CD4-positive, alpha-beta T cell (primary cell): ENCODE measurements around the gene PSMD2. TPM values are rescaled to one million over a fixed set of nuclear protein-coding genes. Genes with fewer than 3 reads are reported as not detected.

Experiments
- ATAC-seq: fragments of 200-7000 bp; cut with Tn5 transposase; one replicate; pipeline ENCODE4 v1.10.0; 2022; ENCODE audit warnings: mild to moderate bottlenecking; ENCODE audit not compliant: poor library complexity
- CTCF ChIA-PET: fragments of 350-600 bp; sonication (Branson Sonifier 250); formaldehyde crosslinking; loops from one replicate; lab custom pipeline; 2021; ENCODE audit warnings: antibody characterized with exemption, inconsistent platforms; lab: Charles Lee
- POLR2A ChIA-PET: fragments of 350-600 bp; sonication (Branson Sonifier 250); formaldehyde crosslinking; loops from one replicate; lab custom pipeline; 2021; ENCODE audit warnings: antibody characterized with exemption, inconsistent platforms; lab: Charles Lee
- DNase-seq, 14 experiments: peaks; one replicate each; pipeline ENCODE4 v3.0.0-alpha.2; 2013 to 2020; ENCODE audit warnings: mixed read lengths in 2 of 14
- H3K27ac ChIP-seq, 2 donors: one replicate each; pipeline versions ENCODE4 v1.5.1 to v1.7.0; 2013; ENCODE audit warnings: low read length in 2 of 2, low read depth in 1 of 2, mild to moderate bottlenecking in 1 of 2
- H3K27me3 ChIP-seq, 2 experiments: 1 replicate in 1 of 2; 2 replicates in 1 of 2; pipeline versions ENCODE4 v1.6.1 to v1.7.0; 2013; ENCODE audit warnings: low read length in 2 of 2, control low read depth in 1 of 2, mild to moderate bottlenecking in 1 of 2, moderate library complexity in 1 of 2; ENCODE audit not compliant: insufficient read depth in 2 of 2, control insufficient read depth in 1 of 2
- H3K36me3 ChIP-seq: one replicate; pipeline ENCODE4 v1.6.1; 2013; ENCODE audit warnings: low read length, control low read depth; ENCODE audit not compliant: insufficient read depth
- H3K4me1 ChIP-seq: one replicate; pipeline ENCODE4 v1.6.1; 2013; ENCODE audit warnings: low read length, control low read depth; ENCODE audit not compliant: insufficient read depth
- H3K4me3 ChIP-seq: one replicate; pipeline ENCODE4 v1.5.1; 2013; ENCODE audit warnings: mild to moderate bottlenecking, low read length, moderate library complexity
- H3K9me3 ChIP-seq, 2 experiments: 1 replicate in 1 of 2; 2 replicates in 1 of 2; pipeline versions ENCODE4 v1.6.1 to v1.7.0; 2013; ENCODE audit warnings: low read length in 2 of 2, mild to moderate bottlenecking in 2 of 2, control low read depth in 1 of 2, moderate library complexity in 1 of 2; ENCODE audit not compliant: control insufficient read depth in 1 of 2, insufficient read depth in 1 of 2
- H3K27ac Mint-ChIP-seq: one replicate; pipeline ENCODE4 v1.8.0; 2020; ENCODE audit warnings: mixed read lengths
- H3K27me3 Mint-ChIP-seq: one replicate; pipeline ENCODE4 v1.8.0; 2021; ENCODE audit warnings: mixed read lengths
- H3K36me3 Mint-ChIP-seq: one replicate; pipeline ENCODE4 v1.8.0; 2021; ENCODE audit warnings: low read depth, mixed read lengths
- H3K4me1 Mint-ChIP-seq: one replicate; pipeline ENCODE4 v1.8.0; 2021; ENCODE audit warnings: low read depth, mixed read lengths
- H3K4me3 Mint-ChIP-seq: one replicate; pipeline ENCODE4 v1.8.0; 2020; ENCODE audit warnings: mild to moderate bottlenecking, mixed read lengths
- H3K9me3 Mint-ChIP-seq: one replicate; pipeline ENCODE4 v1.8.0; 2020; ENCODE audit warnings: mixed read lengths
- intact Hi-C, 2 experiments: fragments of 100-400 bp; cut with DNase I in 1 of 2; cut with micrococcal nuclease in 1 of 2; formaldehyde crosslinking; loops; one replicate each; pipeline versions ENCODE4 v1.15.1 to v1.9.0; 2023 to 2025; cut with DNase I, micrococcal nuclease
- total RNA-seq, 174 experiments: library from RNA in 2 of 174; stranded (reverse) in 2 of 174; gene quantifications; one replicate each; pipeline ENCODE4 v1.2.3 and lab custom pipeline; 2021 to 2026
- TF ChIP-seq, protein P1 (sequence below): fragments of 200-600 bp; IDR thresholded peaks from one replicate; pipeline ENCODE4 v1.8.0; 2022; ENCODE audit warnings: antibody characterized with exemption, mild to moderate bottlenecking

The PSMD2 gene
- total RNA-seq, 2 experiments from 2014 or later = 159 TPM

DNA sequence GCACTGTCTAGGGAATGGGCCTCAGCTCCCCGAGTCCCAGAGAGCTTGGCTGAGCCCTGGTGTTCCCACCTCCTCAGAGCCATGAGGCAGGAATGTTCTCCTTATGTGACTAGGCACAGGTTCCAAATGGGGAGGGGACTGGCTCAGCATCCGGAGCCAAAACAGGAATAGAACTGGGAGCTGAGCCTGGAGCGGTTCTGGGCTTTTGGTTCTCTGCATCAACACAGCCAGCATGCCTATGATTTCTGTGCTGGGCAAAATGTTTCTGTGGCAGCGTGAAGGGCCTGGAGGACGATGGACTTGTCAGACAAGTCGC lies 38.3 kb downstream of the PSMD2 start, which contains the start of gene FAM131A:
TSS of gene FAM131A (plus strand) at position 202 of the 316 bp plus-strand sequence. CDS start at position 233, 31 bp downstream.
- peak within 1 kb of the TSS; percentile 95 for H3K4me3 Mint-ChIP-seq
- peaks cover 34% of the 10 kb centered on the region for H3K36me3 ChIP-seq
- H3K27ac ChIP-seq = no peak within 1 kb of the TSS
- H3K9me3 Mint-ChIP-seq = no peaks in the 10 kb centered on the region
- ChIA-PET CTCF (interaction anchor here (1.3 kb wide), 1 partner anchor 17 kb away, joined by 3 read pairs; no protein-coding TSS in a partner anchor), POLR2A (interaction anchor here (0.7 to 1.9 kb wide), 4 partner anchors 9 to 88 kb away, joined by 3 to 6 read pairs (median 4); partner anchors contain the start of genes CLCN2, EEF1AKMT4 and POLR2H)
- no peaks in the 10 kb centered on the region for H3K27me3 Mint-ChIP-seq
- ATAC-seq (no peak), DNase-seq (no peak)
- intact Hi-C loops = loop anchor here in 1 of 2 experiments (2.0 kb wide), 1 partner anchor 23 kb away; the partner anchor contains the start of genes CLCN2 and POLR2H
- H3K27ac Mint-ChIP-seq = peak within 1 kb of the TSS; percentile 97
- no peaks in the 10 kb centered on the region for H3K9me3 ChIP-seq
- peak within 1 kb of the TSS; percentile 64 for H3K4me3 ChIP-seq
- H3K36me3 Mint-ChIP-seq = peaks cover 37% of the 10 kb centered on the region
- H3K4me1 ChIP-seq = peaks cover 38% of the 10 kb centered on the region
- TF ChIP-seq, protein P1, sequence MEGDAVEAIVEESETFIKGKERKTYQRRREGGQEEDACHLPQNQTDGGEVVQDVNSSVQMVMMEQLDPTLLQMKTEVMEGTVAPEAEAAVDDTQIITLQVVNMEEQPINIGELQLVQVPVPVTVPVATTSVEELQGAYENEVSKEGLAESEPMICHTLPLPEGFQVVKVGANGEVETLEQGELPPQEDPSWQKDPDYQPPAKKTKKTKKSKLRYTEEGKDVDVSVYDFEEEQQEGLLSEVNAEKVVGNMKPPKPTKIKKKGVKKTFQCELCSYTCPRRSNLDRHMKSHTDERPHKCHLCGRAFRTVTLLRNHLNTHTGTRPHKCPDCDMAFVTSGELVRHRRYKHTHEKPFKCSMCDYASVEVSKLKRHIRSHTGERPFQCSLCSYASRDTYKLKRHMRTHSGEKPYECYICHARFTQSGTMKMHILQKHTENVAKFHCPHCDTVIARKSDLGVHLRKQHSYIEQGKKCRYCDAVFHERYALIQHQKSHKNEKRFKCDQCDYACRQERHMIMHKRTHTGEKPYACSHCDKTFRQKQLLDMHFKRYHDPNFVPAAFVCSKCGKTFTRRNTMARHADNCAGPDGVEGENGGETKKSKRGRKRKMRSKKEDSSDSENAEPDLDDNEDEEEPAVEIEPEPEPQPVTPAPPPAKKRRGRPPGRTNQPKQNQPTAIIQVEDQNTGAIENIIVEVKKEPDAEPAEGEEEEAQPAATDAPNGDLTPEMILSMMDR = no peak
- peaks cover 34% of the 10 kb centered on the region for H3K4me1 Mint-ChIP-seq
- H3K27me3 ChIP-seq = no peaks in the 10 kb centered on the region

DNA sequence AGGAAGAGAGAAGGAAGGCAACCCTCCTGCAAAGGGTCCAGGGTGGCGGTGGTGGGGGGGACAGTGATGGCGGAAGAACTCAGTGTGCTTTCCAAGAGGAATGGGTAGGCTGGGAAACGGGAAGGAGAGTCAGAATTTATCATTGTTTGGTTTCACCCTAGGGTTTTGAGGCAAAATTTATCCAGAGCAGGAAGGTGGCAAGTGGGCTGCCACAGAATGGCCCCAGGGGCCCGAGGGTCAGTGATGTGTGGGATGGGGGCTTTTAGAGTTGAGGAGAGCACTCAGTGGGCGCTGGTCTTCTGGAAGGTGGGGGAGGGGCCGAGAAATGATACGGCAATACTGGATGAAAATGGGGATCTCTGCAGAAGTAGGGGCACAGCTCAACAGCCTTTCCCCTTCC lies 38.9 kb downstream of the PSMD2 start:
- ChIA-PET POLR2A (interaction anchor here (0.7 to 1.9 kb wide), 4 partner anchors 9 to 88 kb away, joined by 3 to 6 read pairs (median 4); partner anchors contain the start of genes CLCN2, EEF1AKMT4 and POLR2H), CTCF (interaction anchor here (1.3 kb wide), 1 partner anchor 16 kb away, joined by 3 read pairs; no protein-coding TSS in a partner anchor)
- Histone ChIP-seq H3K4me3 (no peak overlapping the region), H3K4me1 (peaks cover 38% of the 10 kb centered on the region), H3K36me3 (peaks cover 31% of the 10 kb centered on the region), H3K9me3 (no peaks in the 10 kb centered on the region), H3K27me3 (no peaks in the 10 kb centered on the region), H3K27ac (no peak overlapping the region)
- Mint-ChIP-seq H3K36me3 (peaks cover 35% of the 10 kb centered on the region), H3K27me3 (no peaks in the 10 kb centered on the region), H3K4me3 (peak overlapping the region; percentile 68), H3K4me1 (peaks cover 34% of the 10 kb centered on the region), H3K9me3 (no peaks in the 10 kb centered on the region), H3K27ac (no peak overlapping the region)
- intact Hi-C loops = loop anchor here in 1 of 2 experiments (2.0 kb wide), 1 partner anchor 23 kb away; the partner anchor contains the start of genes CLCN2 and POLR2H
- ATAC-seq (no peak), DNase-seq (no peak)
- TF ChIP-seq, protein P1 = no peak

DNA sequence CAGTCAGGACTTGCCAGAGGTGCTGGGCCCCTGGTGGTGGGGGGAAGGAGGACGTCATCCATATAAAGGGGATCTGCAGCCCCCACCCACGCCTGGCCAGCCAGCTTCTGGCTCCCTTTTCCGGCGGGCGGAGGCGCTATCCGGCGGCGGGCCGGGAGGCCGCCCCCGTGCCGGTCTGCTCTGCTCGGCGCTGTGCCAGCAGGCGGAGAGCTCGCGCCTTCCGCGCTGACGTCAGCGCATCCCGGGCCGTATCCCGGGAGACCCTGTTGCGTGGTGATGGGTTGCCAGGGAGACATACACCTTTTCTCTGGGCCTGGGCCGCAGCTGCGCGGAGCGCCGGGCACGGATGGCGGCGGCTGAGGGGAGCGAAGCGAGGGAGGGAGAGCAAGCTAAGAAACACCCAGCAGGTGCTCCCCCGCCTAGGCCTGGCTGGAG lies 39.5 kb downstream of the PSMD2 start:
- Histone ChIP-seq H3K9me3 (no peaks in the 10 kb centered on the region), H3K27me3 (no peaks in the 10 kb centered on the region), H3K4me1 (peaks cover 38% of the 10 kb centered on the region), H3K27ac (no peak overlapping the region), H3K4me3 (no peak overlapping the region), H3K36me3 (peaks cover 28% of the 10 kb centered on the region)
- TF ChIP-seq, protein P1 = no peak
- intact Hi-C loops = no loop called here
- DNase-seq = peak in 4 of 14 experiments; percentile 23 to 55 (median 40)
- Mint-ChIP-seq H3K9me3 (no peaks in the 10 kb centered on the region), H3K4me1 (peaks cover 34% of the 10 kb centered on the region), H3K27me3 (no peaks in the 10 kb centered on the region), H3K4me3 (peak overlapping the region; percentile 45), H3K36me3 (peaks cover 32% of the 10 kb centered on the region), H3K27ac (no peak overlapping the region)
- CTCF ChIA-PET = interaction anchor here (1.3 kb wide), 1 partner anchor 16 kb away, joined by 3 read pairs; no protein-coding TSS in a partner anchor
- POLR2A ChIA-PET = interaction anchor here (1.9 kb wide), 1 partner anchor 23 kb away, joined by 6 read pairs; the partner anchor contains the start of genes CLCN2 and POLR2H
- no peak for ATAC-seq
